Measurements from ENCODE around the gene KRABD2.

The KRABD2 gene

DNA sequence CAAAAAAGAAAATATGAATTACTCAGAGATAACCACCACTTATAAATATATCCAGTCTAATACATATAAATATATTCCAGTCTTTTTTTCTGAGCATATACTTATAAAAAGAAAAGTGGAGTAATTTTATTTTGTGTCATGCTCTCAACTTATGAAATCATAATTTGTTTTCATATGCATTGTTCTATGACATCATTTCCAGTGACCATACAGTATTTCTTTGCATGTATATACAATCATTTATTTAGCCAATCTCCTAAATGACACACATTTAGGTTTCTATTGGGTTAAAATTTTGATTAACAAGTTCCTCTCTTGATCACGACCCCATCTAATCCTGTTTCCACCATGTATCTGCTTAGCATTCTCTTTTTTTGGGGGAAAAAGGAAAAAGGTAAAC lies 42.8 kb upstream of the KRABD2 start:
- TF ChIP-seq, protein P1, sequence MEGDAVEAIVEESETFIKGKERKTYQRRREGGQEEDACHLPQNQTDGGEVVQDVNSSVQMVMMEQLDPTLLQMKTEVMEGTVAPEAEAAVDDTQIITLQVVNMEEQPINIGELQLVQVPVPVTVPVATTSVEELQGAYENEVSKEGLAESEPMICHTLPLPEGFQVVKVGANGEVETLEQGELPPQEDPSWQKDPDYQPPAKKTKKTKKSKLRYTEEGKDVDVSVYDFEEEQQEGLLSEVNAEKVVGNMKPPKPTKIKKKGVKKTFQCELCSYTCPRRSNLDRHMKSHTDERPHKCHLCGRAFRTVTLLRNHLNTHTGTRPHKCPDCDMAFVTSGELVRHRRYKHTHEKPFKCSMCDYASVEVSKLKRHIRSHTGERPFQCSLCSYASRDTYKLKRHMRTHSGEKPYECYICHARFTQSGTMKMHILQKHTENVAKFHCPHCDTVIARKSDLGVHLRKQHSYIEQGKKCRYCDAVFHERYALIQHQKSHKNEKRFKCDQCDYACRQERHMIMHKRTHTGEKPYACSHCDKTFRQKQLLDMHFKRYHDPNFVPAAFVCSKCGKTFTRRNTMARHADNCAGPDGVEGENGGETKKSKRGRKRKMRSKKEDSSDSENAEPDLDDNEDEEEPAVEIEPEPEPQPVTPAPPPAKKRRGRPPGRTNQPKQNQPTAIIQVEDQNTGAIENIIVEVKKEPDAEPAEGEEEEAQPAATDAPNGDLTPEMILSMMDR (conservative IDR thresholded peaks at IDR 0.05; ENCODE audit: low read depth, low read length) = no peak
- TF ChIP-seq EZH2 (IDR thresholded peaks at IDR 0.05; ENCODE audit: borderline replicate concordance, low read depth, low read length, poor library complexity, severe bottlenecking) = no peak

DNA sequence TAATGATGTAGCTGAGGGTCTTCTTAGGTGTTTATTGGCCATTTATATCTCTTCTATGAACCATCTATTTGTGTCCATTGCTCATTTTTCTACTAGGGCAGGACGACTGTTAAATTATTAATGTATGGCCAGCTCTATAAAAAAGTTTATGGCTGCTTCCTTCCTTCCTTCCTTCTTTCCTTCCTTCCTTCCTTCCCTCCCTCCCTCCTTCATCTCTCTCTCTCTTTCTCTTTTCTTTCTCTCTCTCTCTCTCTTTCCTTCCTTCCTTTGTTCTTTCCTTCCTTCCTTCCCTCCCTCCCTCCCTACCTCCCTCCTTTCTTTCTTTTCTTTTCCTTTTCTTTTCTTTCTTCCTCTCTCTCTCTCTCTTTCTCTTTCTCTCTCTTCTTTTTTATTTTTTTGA lies 42.0 kb upstream of the KRABD2 start:
- H3K27ac ChIP-seq (ENCODE audit: low read depth, low read length, poor library complexity, severe bottlenecking) = no peak overlapping the region
- intact Hi-C loops (cut with micrococcal nuclease; ENCODE audit: unreplicated experiment) = loop anchor here (10.0 kb wide), 1 partner anchor 476 kb away; no protein-coding TSS in a partner anchor
- DNase-seq (ENCODE audit: low spot score) = no peak
- BruUV-seq (replicated peaks) = no TSS peak
- H3K4me3 ChIP-seq (ENCODE audit: low read depth, low read length, poor library complexity, severe bottlenecking) = no peak overlapping the region
- H3K4me1 ChIP-seq (ENCODE audit: insufficient read depth, low read length, poor library complexity, severe bottlenecking) = no peaks in the 10 kb centered on the region
- CTCF ChIA-PET = no interaction called here
- TF ChIP-seq, protein P1 (conservative IDR thresholded peaks at IDR 0.05; ENCODE audit: low read depth, low read length) = no peak
- no peak for TF ChIP-seq EZH2 (IDR thresholded peaks at IDR 0.05; ENCODE audit: borderline replicate concordance, low read depth, low read length, poor library complexity, severe bottlenecking)
- no peaks in the 10 kb centered on the region for H3K27me3 ChIP-seq (replicated peaks; ENCODE audit: insufficient read depth, low read depth, low read length, poor library complexity)
- POLR2A ChIA-PET (ENCODE audit: low non-redundant PET) = no interaction called here
- no peaks in the 10 kb centered on the region for H3K36me3 ChIP-seq (ENCODE audit: insufficient read depth, low read length, poor library complexity, severe bottlenecking)
- H3K9me3 ChIP-seq (ENCODE audit: low read depth, low read length, poor library complexity, severe bottlenecking) = no peaks in the 10 kb centered on the region

More for the DNA sequence above, 42.8 kb upstream of the KRABD2 start:
- no peak overlapping the region for H3K27ac ChIP-seq (ENCODE audit: low read depth, low read length, poor library complexity, severe bottlenecking)
- no TSS peak for BruUV-seq (replicated peaks)
- no peaks in the 10 kb centered on the region for H3K4me1 ChIP-seq (ENCODE audit: insufficient read depth, low read length, poor library complexity, severe bottlenecking)
- H3K9me3 ChIP-seq (ENCODE audit: low read depth, low read length, poor library complexity, severe bottlenecking) = no peaks in the 10 kb centered on the region
- CTCF ChIA-PET = no interaction called here
- no peak overlapping the region for H3K4me3 ChIP-seq (ENCODE audit: low read depth, low read length, poor library complexity, severe bottlenecking)
- POLR2A ChIA-PET (ENCODE audit: low non-redundant PET) = no interaction called here
- no peaks in the 10 kb centered on the region for H3K27me3 ChIP-seq (replicated peaks; ENCODE audit: insufficient read depth, low read depth, low read length, poor library complexity)
- no peaks in the 10 kb centered on the region for H3K36me3 ChIP-seq (ENCODE audit: insufficient read depth, low read length, poor library complexity, severe bottlenecking)
- intact Hi-C loops (cut with micrococcal nuclease; ENCODE audit: unreplicated experiment) = loop anchor here (10.0 kb wide), 1 partner anchor 475 kb away; no protein-coding TSS in a partner anchor
- no peak for DNase-seq (ENCODE audit: low spot score)

DNA sequence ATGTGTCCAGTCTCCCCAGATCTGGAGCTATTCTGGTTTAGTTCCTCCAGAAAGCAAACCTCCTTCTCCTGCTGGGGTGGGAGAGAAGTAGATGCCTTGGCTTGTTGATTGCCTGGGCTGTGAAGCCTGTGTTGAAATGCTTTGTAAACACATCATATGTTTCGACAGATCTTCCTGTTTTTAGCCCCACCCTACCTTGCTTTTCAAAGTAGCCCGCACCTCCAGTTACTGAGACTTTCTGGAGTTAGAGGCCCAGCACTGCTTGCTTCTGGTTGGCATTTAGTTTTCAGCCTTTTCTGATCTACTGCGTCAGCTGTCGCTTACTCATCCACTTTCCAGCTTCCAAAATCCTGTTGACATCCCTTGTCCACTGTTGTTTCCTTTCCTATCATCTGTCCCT lies 41.3 kb upstream of the KRABD2 start:
- intact Hi-C loops (cut with micrococcal nuclease; ENCODE audit: unreplicated experiment) = loop anchor here (10.0 kb wide), 1 partner anchor 477 kb away; no protein-coding TSS in a partner anchor

More for the DNA sequence above, 41.3 kb upstream of the KRABD2 start:
- ChIA-PET CTCF (no interaction called here), POLR2A (ENCODE audit: low non-redundant PET) (no interaction called here)
- H3K4me3 ChIP-seq (ENCODE audit: low read depth, low read length, poor library complexity, severe bottlenecking) = no peak overlapping the region
- H3K27me3 ChIP-seq (replicated peaks; ENCODE audit: insufficient read depth, low read depth, low read length, poor library complexity) = no peaks in the 10 kb centered on the region
- H3K9me3 ChIP-seq (ENCODE audit: low read depth, low read length, poor library complexity, severe bottlenecking) = no peaks in the 10 kb centered on the region
- DNase-seq (ENCODE audit: low spot score) = no peak
- no peaks in the 10 kb centered on the region for H3K4me1 ChIP-seq (ENCODE audit: insufficient read depth, low read length, poor library complexity, severe bottlenecking)
- TF ChIP-seq, protein P1 (conservative IDR thresholded peaks at IDR 0.05; ENCODE audit: low read depth, low read length) = no peak
- TF ChIP-seq EZH2 (IDR thresholded peaks at IDR 0.05; ENCODE audit: borderline replicate concordance, low read depth, low read length, poor library complexity, severe bottlenecking) = no peak
- no TSS peak for BruUV-seq (replicated peaks)
- H3K36me3 ChIP-seq (ENCODE audit: insufficient read depth, low read length, poor library complexity, severe bottlenecking) = no peaks in the 10 kb centered on the region
- H3K27ac ChIP-seq (ENCODE audit: low read depth, low read length, poor library complexity, severe bottlenecking) = no peak overlapping the region
